Chondrocyte (in vitro differentiated cells): ENCODE measurements around the gene LARGE1. TPM values are rescaled to one million over a fixed set of nuclear protein-coding genes. Genes with fewer than 3 reads are reported as not detected.

Source experiments
- DNase-seq: peaks from one replicate; pipeline ENCODE4 v3.0.0; 2021; ENCODE audit warnings: mixed read lengths, low spot score
- H3K27ac Mint-ChIP-seq: one replicate; pipeline ENCODE4 v1.8.0; 2021; ENCODE audit warnings: mild to moderate bottlenecking, moderate library complexity, mixed read lengths; ENCODE audit not compliant: unreplicated experiment
- H3K27me3 Mint-ChIP-seq: 2 replicates; pipeline ENCODE4 v1.8.0; 2021; ENCODE audit warnings: low read depth, mixed read lengths
- H3K36me3 Mint-ChIP-seq: 2 replicates; pipeline ENCODE4 v1.8.0; 2021; ENCODE audit warnings: low read depth, mixed read lengths
- H3K4me1 Mint-ChIP-seq: 2 replicates; pipeline ENCODE4 v1.8.0; 2021; ENCODE audit warnings: low read depth, mild to moderate bottlenecking, mixed read lengths
- H3K4me3 Mint-ChIP-seq: one replicate; pipeline ENCODE4 v1.8.0; 2021; ENCODE audit warnings: mild to moderate bottlenecking, moderate library complexity, mixed read lengths; ENCODE audit not compliant: unreplicated experiment
- H3K9me3 Mint-ChIP-seq: 2 replicates; pipeline ENCODE4 v1.8.0; 2021; ENCODE audit warnings: low read depth, mixed read lengths
- total RNA-seq: library from RNA; stranded (reverse); gene quantifications from 3 replicates; pipeline ENCODE4 v1.2.1, GENCODE V29; 2021
- TF ChIP-seq, protein P1 (sequence below): fragments of 200-600 bp; sonication (generic); IDR thresholded peaks from 2 replicates; pipeline ENCODE4 v1.5.0; 2021; ENCODE audit warnings: antibody characterized with exemption, mild to moderate bottlenecking, moderate library complexity

Gene LARGE1
- total RNA-seq, 1 donor from 2014 or later: 21.3 TPM

DNA sequence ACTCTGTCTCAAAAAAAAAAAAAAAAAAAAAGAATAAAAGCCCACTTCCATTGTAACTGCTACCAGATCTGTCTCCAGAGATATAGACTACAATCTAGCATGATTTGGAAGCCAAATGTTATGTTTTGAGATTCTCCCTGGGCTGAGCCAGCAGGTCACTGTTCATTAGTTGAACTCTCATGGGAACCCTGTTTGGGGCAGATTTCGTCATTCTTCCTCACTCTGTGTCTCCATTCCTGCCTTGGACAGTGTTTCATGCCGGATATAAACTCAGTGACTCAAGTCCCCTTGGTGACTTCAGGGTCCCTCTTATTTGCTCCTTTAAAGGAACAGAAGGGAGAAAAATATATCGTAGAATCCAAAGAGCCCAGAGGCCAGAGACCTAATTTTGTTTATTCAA lies 378.1 kb downstream of the LARGE1 start:
- no peak for DNase-seq
- Mint-ChIP-seq H3K4me1 (peaks cover 9% of the 10 kb centered on the region), H3K4me3 (no peak overlapping the region), H3K27me3 (no peaks in the 10 kb centered on the region), H3K27ac (no peak overlapping the region), H3K36me3 (no peaks in the 10 kb centered on the region), H3K9me3 (peaks cover 2% of the 10 kb centered on the region)
- TF ChIP-seq, protein P1, sequence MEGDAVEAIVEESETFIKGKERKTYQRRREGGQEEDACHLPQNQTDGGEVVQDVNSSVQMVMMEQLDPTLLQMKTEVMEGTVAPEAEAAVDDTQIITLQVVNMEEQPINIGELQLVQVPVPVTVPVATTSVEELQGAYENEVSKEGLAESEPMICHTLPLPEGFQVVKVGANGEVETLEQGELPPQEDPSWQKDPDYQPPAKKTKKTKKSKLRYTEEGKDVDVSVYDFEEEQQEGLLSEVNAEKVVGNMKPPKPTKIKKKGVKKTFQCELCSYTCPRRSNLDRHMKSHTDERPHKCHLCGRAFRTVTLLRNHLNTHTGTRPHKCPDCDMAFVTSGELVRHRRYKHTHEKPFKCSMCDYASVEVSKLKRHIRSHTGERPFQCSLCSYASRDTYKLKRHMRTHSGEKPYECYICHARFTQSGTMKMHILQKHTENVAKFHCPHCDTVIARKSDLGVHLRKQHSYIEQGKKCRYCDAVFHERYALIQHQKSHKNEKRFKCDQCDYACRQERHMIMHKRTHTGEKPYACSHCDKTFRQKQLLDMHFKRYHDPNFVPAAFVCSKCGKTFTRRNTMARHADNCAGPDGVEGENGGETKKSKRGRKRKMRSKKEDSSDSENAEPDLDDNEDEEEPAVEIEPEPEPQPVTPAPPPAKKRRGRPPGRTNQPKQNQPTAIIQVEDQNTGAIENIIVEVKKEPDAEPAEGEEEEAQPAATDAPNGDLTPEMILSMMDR: no peak

DNA sequence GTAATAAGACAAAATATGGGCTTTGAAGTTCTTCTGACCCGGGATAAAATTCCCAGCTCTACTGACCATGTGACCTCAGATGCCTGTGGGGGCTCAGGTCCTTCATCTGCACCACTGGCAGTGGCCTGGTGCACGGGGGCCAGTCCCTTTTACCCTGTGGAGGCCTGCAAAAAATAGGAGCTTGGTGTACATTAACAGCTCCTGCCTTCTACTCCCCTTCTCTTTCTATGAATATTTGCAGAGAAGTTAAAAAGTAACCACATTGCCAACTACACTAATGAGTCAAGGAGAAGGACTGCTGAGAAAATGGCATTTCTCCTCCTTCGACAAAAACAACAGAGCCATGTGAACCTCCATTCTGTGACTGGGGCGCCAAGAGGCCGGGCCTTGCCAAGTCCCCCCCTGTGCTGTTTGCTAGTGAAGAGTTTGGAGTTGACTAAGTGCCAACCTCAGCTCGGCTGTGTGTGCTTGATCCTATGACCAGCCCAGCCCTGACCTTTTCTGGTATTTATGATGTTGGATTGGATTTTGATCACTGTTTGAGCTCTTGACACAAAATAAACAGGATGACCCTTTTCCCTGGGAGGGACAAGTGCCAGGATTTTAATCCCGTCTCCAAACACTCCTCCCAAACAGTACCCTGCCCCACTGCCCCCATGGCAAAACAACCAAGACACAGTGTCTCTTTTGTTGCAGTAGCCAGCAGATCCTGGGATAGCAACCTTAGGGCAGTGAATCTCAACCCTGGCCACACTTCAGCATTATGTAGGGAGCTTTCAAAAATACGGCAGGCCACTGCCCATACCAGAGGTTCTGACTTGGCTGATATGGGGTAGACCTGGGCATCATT lies 380.1 kb downstream of the LARGE1 start:
- Mint-ChIP-seq H3K4me3 (no peak overlapping the region), H3K36me3 (no peaks in the 10 kb centered on the region), H3K27ac (peak overlapping the region; percentile 64), H3K27me3 (no peaks in the 10 kb centered on the region), H3K4me1 (peaks cover 9% of the 10 kb centered on the region), H3K9me3 (peaks cover 4% of the 10 kb centered on the region)
- TF ChIP-seq, protein P1: no peak
- DNase-seq: no peak

DNA sequence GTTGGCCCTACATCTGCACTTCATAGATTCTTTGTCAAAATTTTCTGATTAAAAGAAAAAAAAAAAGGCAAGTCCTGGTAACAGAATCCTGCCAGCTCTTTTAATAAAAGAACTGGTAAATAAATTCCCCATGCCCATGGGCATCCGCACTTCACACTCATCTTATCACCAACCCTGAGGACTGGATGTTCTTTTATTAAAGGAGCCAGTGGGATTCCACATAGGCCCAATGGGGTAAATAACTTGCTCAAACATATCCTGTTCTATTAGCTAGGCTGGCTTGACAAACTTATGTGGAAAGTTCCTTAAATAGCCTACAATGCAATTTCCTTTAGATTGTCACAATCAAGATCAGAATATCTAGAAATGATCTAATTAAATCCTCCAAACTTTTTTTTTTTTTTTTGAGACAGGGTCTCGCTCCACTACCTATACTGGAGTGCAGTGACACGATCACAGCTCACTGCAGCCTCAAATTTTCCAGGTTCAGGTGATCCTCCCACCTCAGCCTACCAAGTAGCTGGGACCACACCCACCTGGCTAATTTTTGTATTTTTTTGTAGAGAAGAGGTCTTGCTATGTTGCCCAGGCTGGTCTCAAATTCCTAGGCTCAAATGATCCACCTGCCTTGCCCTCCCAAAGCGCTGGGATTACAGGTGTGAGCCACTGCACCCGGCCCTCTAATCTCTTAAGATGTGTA lies 380.9 kb downstream of the LARGE1 start:
- Mint-ChIP-seq H3K36me3 (no peaks in the 10 kb centered on the region), H3K27ac (no peak overlapping the region), H3K4me1 (peaks cover 9% of the 10 kb centered on the region), H3K9me3 (peaks cover 4% of the 10 kb centered on the region), H3K27me3 (no peaks in the 10 kb centered on the region), H3K4me3 (no peak overlapping the region)
- TF ChIP-seq, protein P1: no peak
- no peak for DNase-seq

DNA sequence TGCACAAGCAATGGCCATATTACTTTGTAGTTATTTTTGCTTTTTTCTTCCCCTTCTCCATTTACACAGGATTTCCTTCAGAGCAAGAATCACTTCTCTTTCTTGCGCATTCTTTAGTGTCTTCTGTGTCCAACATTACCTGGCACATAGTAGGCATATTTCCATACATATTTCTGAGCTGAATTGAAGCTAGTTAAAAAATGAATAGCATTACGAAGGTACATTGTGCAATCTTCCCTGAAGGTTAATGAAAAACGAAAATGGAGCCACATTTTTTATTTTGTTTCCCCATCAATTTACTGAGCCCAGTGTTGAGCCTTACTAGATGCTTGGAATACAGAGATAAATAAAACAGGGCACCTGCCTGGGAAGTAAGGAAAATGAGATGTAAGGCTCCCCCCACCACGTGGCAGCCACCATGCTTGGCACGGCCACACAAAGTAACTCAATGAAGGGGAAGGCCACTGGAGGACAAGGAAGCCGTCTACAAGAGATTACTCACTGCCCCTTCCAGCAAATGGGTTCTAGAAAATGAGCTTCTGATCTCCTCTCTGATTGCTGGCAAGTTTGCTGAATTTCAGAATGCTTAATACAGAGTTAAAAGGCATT lies 381.9 kb downstream of the LARGE1 start:
- DNase-seq: no peak
- TF ChIP-seq, protein P1: no peak
- Mint-ChIP-seq H3K4me1 (peaks cover 9% of the 10 kb centered on the region), H3K27me3 (no peaks in the 10 kb centered on the region), H3K9me3 (peaks cover 4% of the 10 kb centered on the region), H3K4me3 (no peak overlapping the region), H3K27ac (no peak overlapping the region), H3K36me3 (no peaks in the 10 kb centered on the region)

DNA sequence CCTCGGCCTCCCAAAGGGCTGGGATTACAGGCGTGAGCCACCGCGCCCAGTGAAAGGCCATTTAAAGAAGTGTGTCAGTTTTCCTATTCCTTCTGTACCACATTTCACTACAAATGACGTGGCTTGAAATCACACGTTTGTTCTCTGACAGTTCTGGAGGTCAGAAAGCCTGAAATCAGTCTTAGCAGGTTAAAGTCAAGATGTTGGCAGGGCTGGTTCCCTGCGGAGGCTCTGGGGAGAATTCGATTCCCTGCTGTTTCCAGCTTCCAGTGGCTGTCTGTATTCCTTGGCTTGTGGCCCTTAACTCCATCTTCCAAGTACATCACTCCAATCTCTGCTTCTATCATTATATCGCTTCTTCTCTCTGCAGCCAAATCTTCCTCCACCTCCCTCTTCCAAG lies 383.2 kb downstream of the LARGE1 start:
- Mint-ChIP-seq H3K27me3 (no peaks in the 10 kb centered on the region), H3K4me1 (peaks cover 9% of the 10 kb centered on the region), H3K27ac (no peak overlapping the region), H3K9me3 (peaks cover 4% of the 10 kb centered on the region), H3K4me3 (no peak overlapping the region), H3K36me3 (no peaks in the 10 kb centered on the region)
- TF ChIP-seq, protein P1: no peak
- no peak for DNase-seq
